ENCODE data around the gene VPS35L. TPM values are rescaled to one million over a fixed set of nuclear protein-coding genes. Genes with fewer than 3 reads are reported as not detected.

Gene VPS35L
- total and polyA plus RNA-seq, 2 of the 13 experiments (the other 11 are each of a cell fraction or from before 2014, with no cell fraction given) = 1.4 to 1.6 TPM

GRCh38 chr16:19717741-19718623, 162.5 kb downstream of the VPS35L start, which contains the start of the genes IQCK and KNOP1 (continued):
- TF ChIP-seq SMARCC2 (IDR thresholded peaks at IDR 0.05) = no peak
- no peak for TF ChIP-seq RORA (CRISPR knock-in tag; IDR thresholded peaks at IDR 0.05)
- TF ChIP-seq ZNF383 (CRISPR knock-in tag; IDR thresholded peaks at IDR 0.05; ENCODE audit: borderline replicate concordance) = peak; percentile 99; the same call in 1 of the 2 replicates
- TF ChIP-seq NCOA2 (CRISPR knock-in tag; IDR thresholded peaks at IDR 0.05) = peak; percentile 37
- peak; percentile 44 for TF ChIP-seq ZBTB10 (CRISPR knock-in tag; IDR thresholded peaks at IDR 0.05; ENCODE audit: borderline replicate concordance)
- no peak for TF ChIP-seq TCF7 (IDR thresholded peaks at IDR 0.05; ENCODE audit: low read depth)
- no peak for TF ChIP-seq CTCF (CRISPR knock-in tag; IDR thresholded peaks at IDR 0.05)
- no peak for TF ChIP-seq ZMAT5 (CRISPR knock-in tag; IDR thresholded peaks at IDR 0.05; ENCODE audit: borderline replicate concordance, low read depth)
- TF ChIP-seq MATR3 (CRISPR knock-in tag; IDR thresholded peaks at IDR 0.05) = no peak; the same call in 1 of the 2 replicates
- 0 out of 2 replicates have a peak, but pooled peaks have one; percentile 40 for TF ChIP-seq THAP8 (CRISPR knock-in tag; IDR thresholded peaks at IDR 0.05; ENCODE audit: borderline replicate concordance)
- no peak for TF ChIP-seq SOX6 (IDR thresholded peaks at IDR 0.05)
- peak; percentile 81 for TF ChIP-seq SOX6 (CRISPR knock-in tag; IDR thresholded peaks at IDR 0.05)
- peak; percentile 90 for TF ChIP-seq RXRA (CRISPR knock-in tag; IDR thresholded peaks at IDR 0.05)
- TF ChIP-seq ZNF704 (CRISPR knock-in tag; IDR thresholded peaks at IDR 0.05; ENCODE audit: borderline replicate concordance) = peak; percentile 84
- TF ChIP-seq KAT2B (IDR thresholded peaks at IDR 0.05; ENCODE audit: borderline replicate concordance, low read depth, low read length) = no peak
- peak; percentile 98 for TF ChIP-seq ZNF891 (CRISPR knock-in tag; IDR thresholded peaks at IDR 0.05)
- TF ChIP-seq GRHL1 (CRISPR knock-in tag; conservative IDR thresholded peaks at IDR 0.05) = no peak
- peak; percentile 96; the same call in 1 of the 2 replicates for TF ChIP-seq ZNF235 (CRISPR knock-in tag; IDR thresholded peaks at IDR 0.05; ENCODE audit: borderline replicate concordance)
- peak; percentile 79; the same call in 1 of the 2 replicates for TF ChIP-seq BHLHE40 (IDR thresholded peaks at IDR 0.05; ENCODE audit: low read length)

Measured in HepG2 (cell line).